Stimulated activated CD8-positive, alpha-beta memory T cell treated with anti-CD3 and anti-CD28 coated beads, Interleukin-15, amount 100 ng/mL, for 24 hours (primary cell): ENCODE measurements around the gene PAPPA2.

ENCODE experiments used
- DNase-seq: peaks from one replicate; pipeline ENCODE4 v3.0.0-alpha.2; 2020; ENCODE audit warnings: low read depth

The PAPPA2 gene

DNA sequence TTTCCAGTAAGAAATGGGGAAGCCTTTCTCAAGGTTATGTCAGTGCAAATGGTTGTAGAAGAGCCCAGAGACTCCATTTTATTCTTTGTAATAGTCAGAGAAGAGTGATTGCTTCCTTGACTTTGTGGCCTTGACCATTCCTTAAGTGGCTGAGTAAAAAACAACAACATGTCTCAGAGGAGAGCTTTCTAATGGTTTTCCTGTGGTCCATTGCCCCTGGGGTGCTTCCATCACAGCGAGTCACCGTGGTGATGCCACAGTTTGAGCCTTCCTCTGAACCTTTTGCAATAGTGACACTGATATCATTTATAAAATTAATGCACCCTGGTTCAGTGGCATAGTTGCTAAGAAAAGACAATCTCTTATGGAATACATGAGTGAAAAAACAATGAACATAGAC, 38.6 kb downstream of the PAPPA2 start:
- no peak for DNase-seq

DNA sequence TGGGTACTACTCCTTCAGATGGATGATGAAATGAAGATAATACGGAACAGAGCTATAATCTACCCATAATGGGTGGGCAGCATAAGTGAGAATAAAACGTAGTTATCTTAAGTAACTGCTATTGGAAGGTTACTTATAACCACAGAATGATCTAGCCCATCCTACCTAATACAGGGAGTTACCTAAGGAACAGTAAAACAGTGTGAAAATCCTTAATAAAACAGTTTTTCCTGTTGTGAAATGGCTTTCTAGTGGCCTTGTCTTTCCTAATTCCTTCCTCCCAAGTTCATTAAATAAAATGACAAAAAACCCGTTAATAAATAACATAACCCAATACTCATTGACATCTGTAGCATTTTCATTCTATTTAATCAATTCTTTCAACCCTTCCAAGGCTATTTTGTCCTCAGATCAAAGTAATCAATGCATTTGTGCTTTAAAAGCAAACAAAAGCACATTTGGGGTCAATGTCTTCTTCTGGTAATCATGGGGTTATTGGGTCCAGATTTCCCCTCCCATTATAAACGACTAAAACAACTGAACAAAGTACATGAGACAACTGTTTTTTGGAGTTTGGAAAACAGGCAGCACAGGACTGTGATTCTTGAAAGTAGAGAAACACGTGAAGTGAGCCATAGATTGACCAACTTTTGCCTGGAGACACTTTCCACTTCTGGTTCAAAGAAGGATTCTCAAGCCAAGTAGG, 42.0 kb downstream of the PAPPA2 start:
- no peak for DNase-seq

DNA sequence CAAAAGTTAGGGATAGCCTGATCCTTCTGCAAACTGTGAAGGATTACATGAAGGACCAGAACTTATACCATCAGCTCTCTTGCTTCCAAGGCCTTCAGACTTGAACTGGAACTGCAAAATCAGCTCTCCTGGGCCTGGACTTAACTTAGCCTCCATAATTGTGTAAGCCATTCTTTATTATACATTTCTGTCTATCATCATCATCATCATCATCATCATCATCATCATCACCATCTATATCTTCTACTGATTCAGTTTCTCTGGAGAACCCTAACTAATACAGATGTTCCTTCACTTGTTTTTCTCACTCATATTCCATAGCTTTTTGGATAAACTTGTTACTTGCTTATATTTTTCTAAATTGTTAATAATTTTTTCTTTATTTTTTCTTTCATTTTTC, 50.0 kb downstream of the PAPPA2 start:
- DNase-seq, result no peak

DNA sequence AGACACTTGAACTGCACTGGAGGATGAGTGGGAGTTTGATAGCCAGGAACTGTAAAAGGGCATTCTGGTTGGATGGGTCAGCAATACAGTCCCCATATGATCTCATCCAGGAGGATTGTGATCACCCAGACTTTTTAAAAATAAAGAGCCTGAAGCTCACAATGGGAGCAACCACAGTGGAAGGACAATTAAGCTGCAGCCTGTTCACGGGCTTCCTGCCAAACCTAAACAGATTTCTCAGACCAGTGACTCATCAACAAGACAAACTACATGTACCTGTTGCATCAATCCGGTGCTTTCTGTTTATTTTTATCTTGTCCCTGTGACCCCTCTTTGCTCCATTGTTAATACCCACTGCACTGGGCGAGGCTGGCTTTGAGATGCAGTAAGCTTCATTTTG, 52.3 kb downstream of the PAPPA2 start:
- DNase-seq, result no peak

DNA sequence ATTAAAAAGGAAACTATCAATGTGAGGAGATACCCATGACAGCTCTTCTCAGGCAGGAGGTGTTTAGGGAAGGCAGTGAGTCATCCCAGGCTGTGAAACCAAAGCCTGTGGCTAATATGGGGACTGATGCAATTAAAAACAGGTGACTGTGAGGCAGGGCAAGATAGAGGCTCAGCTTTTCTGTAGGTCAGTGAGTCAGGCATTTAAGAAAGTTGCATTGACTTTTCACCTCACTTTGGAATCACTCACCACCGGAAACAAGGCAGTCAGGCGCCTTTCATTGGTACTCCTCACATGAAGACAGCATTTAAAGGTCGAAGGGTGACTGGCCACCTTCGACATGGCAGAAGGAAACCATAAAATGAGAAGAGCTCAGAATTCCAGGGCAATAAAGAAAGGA, 54.5 kb downstream of the PAPPA2 start:
- no peak for DNase-seq

DNA sequence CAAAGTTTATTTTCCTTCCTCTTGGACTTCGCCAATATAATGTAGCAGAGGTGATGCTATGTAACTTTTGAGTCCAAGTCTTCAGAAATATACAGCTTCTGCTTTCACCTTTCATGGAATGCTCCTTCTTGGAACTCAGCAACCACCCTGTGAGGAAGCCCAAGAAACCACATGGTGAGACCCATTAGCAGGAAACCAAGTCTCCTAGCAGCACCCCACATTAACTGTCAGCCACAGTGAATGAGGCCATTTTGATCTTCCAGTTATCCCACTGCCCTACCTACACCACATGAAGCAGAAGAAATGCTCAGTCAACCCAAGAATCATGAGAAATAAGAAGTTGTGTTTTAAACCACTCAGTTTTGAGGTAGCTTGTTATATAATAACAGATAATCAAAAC, 58.2 kb downstream of the PAPPA2 start:
- no peak for DNase-seq

DNA sequence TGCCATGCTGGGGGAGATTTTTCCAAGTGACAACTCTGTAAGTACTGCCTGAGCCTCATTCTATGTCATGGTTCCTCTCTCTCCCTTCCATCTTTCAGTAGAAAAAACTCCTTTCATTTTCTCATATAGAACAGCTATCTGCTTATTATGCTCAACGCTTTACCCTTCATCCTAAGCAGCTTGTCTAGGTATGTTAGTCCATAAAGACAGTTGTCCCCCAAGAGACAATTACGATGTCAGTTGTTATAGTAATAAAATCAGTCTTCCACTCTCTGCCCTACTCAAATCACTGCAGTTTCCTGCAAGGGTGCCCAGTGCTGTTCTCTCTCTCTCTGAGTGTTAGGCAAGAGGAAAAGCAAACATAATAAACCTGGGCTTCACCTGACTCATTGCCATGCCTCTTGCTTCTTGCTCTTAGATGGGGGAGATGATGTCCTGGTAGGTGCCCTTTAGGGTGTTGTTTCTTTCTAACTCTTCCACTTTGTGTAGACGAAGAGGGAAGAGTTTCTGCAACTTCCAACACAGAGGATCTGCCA, 59.4 kb downstream of the PAPPA2 start:
- DNase-seq, result no peak

DNA sequence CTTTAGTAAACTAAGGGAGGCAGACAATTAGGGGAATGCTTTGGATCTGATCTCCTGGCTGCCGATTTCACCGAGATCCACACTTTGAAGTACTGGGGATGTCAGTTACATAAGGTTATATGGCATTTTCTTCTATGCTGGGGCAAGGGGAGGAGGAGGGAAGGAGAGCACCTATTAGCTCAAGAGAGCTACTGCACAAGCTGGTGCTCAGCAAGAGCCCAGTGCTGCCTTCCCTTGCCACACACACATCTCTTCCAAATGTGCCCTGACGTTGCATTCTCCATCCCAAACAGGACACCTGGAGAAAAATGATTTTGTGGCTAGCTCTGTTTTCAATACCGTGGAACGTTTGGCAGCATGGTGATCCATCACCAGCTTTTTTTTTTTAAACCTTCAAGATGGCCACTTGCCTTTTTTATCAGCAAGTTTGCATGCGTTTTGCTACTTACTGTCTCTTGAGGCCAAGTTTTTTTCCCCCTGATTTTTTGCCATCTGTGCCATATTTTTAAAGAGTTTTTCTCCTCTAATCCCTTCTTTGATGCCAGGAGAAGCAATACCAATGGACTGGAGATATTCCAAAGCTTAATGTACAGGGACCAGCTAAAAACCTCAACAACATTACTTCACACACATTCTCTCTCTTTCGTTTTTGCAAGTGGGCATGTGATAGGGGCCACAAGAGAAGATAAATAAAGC, 66.6 kb downstream of the PAPPA2 start:
- DNase-seq, result no peak

DNA sequence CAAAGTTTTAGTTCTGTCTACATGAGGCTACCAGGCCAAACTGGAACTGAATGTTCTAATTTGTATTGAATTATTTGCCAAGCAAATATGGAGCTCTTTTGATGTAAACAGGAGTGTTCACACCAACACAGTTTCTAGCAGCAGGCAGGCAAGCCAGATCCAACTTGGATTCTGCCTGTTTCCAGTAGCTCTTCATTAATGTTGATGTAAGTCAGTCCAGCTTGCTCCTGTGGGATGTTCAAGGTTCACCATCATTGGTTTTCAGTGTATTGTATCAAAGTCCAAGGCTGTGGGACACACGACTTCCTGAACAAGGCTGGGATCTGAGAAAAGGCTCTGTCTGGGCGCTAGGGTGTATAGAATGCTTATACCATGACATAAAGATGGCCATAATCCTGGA, 68.1 kb downstream of the PAPPA2 start:
- DNase-seq, result no peak

DNA sequence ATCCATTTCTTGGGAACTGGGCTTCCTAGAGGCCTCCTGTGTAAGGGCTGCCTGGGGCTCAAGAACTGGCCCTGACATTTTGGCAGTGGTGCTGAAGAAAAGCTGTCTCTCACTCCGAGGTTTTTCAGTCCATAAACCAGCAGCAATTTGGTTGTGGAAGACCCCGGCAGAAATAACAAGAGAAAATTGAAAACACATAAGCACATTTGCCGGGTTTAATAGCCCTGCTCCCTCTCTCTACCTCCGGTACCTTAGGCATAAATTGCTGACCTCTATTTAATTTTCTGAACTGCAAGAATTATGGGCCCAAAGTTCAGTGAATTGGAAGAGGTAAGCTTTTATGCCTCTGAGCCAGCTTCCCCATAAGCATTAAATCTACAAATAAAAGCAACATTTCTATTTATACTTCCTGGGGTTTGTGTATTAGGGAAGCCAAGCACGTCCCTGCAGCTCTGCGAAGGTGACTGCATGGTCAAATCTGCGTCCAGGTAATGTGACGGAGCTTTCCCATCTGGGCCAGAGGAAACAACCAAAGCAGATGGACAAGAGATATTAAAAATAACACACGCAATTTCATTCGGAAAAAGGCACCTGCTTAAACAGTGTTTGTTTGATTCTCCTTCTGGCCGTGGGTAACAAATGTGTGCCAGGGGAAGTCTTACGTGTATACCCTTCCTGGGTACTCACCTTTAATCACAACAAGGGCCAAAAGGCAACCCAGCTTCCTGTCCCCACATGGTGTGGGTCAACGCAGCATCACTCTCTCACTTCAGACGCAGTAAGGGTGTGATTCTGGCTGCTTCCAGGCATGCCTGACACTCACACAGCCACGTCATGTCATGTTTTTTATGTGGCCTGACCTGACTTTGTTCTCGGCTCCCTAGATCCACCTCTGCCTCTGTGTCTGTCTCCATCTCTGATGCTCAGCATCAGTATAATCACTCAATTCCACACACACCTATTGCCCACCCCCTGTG, 69.2 kb downstream of the PAPPA2 start:
- DNase-seq, result no peak

DNA sequence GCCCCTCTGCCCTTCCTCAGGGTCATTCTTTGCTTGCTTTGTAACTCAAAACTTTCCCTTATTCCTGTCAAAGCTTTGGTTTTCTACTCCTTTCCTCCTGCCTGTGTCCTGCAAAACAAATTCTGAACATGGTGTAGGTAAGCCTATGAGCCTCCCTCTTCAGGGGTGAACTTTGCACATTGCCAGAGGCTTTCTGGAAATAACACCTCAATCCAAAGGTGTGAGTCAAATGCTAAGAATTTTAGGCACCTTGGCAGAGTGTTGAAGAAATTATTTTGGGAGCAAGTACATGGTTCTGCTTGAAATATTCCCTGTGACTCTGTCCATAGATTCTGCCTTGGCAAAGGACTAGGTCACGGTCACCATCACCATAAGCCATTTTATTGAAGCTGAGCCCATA, 70.0 kb downstream of the PAPPA2 start:
- no peak for DNase-seq

DNA sequence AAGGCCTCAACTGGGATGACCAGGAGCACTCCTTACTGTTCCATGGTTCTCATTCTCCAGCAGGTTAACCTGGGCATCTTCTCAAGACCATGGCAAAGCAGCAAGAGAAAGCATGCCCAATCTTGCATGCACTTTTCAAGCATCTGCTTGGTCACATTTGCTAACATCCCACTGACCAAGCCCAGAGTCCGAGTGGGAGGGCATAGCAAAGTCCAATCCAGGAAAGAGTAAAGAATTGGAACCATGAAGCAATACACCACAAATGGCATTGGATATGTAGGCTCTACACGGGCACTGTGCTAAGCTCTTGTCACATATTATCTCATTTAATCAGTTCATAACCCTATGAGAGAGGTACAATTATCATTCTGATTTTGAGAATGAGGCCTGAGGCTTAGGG, 73.6 kb downstream of the PAPPA2 start:
- no peak for DNase-seq

DNA sequence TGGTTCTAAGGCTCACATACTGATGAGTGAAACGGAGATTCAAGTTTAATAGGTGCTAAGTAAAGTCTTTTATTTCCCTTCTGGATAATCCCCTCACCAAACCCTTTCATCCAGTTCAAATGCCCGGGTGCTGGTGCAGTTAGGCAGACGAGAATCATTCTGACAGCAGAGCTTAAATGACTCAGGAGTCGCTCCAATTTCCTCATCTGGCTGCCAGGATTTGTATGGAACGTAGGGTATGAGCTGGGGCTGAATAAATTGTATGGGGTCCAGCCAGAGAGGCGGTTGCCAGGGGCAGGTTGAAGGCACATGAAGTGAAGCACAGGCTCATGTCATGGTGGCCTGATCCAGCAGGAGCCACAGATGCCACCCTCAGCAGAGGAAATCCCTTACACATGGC, 76.0 kb downstream of the PAPPA2 start:
- DNase-seq, result no peak

DNA sequence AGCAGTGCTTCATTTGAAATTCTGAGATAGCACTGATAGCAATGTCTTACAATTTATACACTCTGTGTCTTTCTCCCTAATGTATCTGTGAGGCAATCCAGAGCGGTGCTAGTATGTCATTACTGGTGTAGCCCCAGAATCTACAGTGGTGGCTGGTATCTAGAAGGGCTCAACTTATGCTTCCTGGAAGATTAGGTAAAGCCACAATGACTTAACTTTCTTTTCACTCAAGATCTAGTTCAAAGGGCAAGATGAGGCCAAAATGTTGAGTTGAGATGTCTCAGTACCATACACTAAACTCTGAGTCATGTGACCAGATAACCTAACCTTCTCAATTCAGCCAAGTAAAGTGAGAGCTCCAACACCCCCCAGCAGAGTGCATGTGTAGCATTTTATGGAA, 77.5 kb downstream of the PAPPA2 start:
- no peak for DNase-seq

DNA sequence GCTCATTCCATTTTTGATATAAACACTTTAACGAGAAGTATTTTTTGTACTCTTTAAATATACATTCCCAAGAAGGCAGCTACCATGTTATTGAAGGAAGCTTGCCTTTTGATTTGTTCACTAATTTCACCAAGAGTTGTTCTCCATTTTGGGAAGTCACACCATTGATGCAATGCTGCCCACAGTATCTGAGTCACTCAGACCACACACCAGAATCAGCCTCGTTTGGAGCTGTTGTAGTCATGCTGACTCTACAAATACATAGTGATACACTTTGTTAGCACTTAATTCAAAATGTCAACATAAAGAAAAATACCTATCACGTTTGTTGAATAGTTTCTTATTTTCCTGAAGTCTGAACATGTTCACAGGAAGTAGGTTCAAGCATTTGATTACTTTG, 78.7 kb downstream of the PAPPA2 start:
- DNase-seq, result no peak

DNA sequence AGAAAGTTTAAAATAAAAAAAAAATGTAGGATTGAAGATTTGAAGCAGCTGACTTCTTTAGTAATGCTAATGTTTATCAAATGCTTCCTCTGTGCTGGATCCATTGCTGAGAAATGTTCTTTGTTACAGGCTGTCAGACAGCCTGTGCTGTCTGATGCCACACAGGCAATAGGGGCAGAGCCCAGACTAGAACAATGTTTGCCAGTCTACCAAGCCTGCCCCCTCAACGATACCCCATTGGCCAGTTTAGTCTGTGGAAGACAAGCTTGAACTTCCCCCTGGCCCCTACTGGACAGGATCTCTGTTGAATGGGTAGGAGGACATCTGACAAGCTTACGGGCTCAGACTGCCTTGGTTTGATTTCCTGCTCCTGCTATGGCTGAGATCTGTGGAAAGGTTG, 79.4 kb downstream of the PAPPA2 start:
- no peak for DNase-seq

DNA sequence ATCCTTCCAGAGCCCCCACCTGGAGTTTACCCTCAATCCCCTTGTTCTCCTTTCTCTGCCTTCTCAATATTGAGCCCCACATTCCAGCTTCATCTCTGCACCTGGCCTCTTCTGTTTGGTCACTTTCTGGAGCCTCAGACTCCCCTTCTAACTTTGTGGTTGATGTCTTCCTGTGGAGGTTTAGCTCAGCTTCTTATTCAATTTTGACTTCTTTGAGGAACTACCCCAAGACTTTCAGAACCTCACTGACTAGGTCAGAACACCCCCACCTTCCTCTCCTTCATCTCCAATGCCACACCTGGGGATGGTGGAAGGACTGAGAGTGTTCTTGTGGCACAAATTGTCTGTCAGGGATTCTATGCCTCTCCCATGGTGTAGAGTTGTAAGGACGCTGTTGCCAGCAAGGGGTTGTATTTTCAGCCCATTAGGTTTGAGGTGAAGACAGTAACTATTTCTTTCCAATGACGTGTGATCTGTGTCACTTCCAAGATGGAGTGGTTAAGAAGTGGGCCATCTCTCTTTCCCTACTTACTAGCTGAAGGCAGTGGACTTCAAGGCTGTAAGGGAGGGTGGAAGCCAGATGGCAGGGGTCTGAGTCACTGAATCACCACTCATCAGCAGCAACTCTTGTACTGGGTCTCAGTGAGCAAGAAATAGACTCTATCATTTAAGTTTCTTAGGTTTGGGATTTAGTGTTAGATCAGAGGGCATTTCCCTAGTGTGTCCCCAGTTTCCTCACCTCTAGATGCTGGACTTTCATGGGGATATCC, 80.6 kb downstream of the PAPPA2 start:
- no peak for DNase-seq

DNA sequence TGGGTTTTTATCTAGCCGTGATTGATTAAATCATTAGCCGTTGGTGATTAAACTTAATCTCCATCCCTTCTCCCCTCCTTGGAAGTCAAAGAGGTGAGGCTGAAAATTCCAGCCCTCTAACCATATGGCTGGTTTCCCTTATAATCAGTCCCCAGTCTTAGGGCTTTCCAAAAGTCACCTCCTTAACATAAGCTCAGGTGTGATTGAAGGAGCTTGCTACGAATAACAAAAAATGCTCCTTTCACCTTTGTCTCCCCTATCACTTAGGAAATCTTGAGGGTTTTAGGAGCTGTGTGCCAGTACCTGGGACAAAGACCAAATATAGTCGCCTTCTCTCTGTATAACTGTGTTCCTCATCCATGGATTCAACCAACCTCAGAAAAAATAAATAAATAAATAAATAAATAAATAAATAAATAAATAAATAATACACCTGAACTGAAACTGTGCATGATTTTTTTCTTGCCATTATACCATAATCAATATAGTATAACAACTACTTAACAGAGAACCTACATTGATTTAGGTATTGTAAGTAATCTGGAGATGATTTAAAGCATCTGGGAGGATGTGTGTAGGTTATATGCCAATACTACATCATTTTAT, 82.2 kb downstream of the PAPPA2 start:
- no peak for DNase-seq

DNA sequence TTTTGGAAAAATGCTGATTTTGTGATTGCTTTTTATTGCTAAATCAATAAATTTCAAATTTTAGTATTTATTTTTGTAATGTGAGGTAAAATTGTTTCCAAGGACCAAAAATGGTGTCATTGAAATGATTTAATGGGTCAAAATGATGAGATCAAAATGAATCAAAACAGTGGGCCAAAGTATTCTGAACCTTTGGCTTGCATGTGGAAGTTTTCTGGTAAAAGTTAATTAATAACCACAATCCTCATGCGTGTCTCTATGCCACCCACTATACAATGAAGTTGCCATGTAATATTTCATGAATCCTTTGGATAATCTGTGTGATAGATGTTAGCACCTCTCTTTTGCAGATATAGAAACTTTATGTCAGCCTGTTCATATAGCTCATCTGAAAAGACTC, 83.8 kb downstream of the PAPPA2 start:
- DNase-seq, result no peak

DNA sequence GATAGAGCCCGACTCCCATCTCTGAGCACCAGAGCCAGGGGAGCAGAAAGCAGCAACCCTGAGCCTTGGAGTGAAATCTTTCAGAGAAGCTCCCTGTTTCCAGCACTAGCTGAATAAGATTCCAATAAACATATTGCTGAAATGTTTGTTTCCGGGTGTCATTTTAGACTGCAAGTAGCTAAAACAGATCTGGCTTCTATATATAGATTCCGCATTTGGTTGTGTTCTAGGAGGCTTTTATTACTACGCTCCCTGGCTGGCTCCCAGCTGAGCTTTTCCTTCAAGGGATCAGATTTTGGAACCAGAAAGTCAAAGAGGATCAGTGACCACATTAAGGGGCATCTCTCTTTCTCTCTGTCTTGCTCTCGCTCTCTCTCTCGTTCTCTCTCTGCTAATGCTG, 88.2 kb downstream of the PAPPA2 start:
- no peak for DNase-seq

DNA sequence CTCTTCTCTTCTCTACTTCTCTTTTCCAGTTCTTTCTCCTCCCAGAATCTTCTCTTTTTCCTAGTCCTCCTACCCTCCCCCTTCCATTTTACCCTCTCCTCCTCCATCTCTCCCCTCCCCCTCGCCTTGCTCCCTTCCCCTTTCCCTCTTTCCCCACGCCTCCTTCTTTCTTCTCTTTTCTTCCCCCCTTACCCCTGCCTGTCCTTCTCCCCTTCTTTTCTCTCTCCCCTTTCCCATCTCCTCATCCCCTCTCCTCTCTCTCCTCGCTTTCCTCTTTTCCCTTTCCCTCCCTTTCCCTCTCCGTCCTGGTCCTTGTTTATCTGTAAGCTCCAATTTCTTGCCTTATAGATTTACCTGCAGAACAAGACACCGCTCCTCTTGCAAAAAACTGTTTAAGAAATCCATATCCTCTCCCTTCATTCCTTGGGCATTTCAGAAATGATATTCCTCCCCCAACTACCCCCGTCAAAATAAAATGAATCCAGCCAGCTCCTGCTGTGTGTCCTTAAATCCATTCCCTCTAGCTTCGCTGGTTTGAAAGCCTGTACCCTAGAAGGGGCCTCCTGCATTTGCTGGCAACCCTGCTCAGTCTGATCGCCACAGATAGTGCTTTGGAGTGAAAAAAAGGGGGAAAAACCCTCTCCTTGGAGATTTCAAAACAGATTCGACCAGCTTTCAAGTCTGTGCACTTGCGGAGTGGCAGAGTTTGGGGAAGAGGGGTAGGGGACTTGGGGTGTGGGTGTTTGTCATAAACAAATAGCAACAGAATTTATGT, 89.4 kb downstream of the PAPPA2 start:
- DNase-seq, result no peak
